Measurements from ENCODE around the gene CPEB1.

CPEB1 gene

DNA sequence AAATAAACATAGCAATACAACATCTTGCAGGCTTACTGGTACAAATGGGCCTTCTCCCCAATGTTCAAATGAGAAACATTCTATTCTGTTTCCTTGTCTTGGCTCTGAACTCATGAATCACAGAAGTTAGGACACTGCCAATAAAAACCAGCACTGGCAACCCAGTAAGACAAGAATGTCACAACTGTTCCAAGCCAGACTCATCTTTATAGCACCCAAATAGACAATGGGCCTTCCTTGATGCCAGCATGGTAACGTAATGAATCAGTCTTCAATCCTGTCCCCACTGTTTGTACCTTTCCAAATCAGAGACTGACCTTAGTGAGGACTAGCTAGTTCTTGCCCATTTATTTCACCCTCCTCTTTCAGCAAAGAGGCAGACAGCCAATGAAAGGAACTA lies 92.8 kb downstream of the CPEB1 start:
- in situ Hi-C loops (cut with MboI; ENCODE audit: low sequenced_read_pairs, unreplicated experiment), result no loop called here
- TF ChIP-seq CTCF (IDR thresholded peaks at IDR 0.05; ENCODE audit: borderline replicate concordance, control extremely low read depth, extremely low read depth, insufficient read depth, missing control alignments), result no peak
- no peak for DNase-seq (ENCODE audit: low spot score)

DNA sequence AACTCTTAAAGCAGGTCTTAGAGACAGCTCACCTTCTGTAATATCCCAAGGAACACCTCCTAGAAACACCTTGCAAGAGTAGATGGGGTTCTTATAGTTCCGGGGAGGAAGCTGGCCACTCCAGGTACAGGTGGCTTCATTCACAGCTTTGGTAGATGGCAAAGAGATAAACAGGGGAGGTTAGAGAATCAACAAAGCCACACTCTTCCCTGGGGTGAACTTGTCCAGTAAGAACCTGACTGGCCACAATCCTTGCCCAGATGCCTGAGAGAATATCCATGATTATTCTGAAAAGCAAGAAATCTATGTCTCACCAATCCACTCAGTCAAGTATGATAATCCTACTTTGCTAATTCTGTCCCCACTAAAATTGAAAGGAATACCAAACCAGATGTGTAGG lies 93.3 kb downstream of the CPEB1 start:
- TF ChIP-seq CTCF (IDR thresholded peaks at IDR 0.05; ENCODE audit: borderline replicate concordance, control extremely low read depth, extremely low read depth, insufficient read depth, missing control alignments), result no peak
- in situ Hi-C loops (cut with MboI; ENCODE audit: low sequenced_read_pairs, unreplicated experiment), result no loop called here
- no peak for DNase-seq (ENCODE audit: low spot score)

DNA sequence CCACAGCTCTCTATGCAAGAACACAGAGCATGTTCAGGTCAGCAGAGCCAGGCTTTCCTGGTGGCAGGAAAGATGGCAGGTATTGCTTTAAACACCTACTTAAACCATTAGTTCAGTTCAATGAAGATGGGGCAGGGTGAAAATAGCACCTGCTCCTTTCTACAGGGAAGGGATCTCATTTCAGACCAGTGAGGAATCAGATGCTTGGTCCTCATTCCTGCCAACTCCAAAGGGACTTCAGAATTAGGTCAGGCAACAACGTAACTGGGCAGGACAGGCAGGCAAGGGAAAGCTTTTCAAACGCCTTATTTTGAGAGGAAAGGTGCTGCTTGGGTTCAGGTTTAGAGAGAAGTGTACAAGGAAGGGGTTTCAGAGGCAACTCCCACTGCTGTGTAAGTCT lies 94.3 kb downstream of the CPEB1 start:
- DNase-seq (ENCODE audit: low spot score), result no peak
- TF ChIP-seq CTCF (IDR thresholded peaks at IDR 0.05; ENCODE audit: borderline replicate concordance, control extremely low read depth, extremely low read depth, insufficient read depth, missing control alignments), result no peak
- in situ Hi-C loops (cut with MboI; ENCODE audit: low sequenced_read_pairs, unreplicated experiment), result no loop called here

DNA sequence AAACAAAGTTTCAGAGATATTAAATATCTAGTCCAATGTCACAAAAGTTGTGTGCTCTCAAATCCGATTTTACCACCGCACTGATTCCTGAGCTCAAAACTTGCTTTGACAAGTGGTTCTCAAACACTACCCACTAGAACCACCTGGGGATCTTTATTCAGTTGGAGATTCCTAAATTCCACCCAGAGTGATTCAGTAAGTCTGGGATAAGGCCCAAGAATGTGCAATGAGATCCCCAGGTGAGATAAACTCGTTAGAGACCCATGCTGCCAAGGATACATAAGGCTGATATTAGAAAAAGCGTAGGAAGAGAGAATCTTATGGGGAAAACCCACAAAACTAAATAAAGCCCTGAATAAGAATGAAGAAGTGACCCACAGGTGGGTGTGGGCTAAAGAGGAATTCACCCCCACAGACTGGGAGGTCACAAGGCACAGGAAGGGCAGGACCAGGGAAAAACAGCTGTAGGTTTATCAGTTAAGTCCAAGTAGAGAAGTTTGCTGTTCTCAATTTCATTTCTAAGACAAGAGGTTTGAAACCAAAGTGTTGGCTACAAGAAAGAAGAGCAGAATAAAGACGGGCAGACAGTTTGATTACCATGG lies 95.4 kb downstream of the CPEB1 start:
- no peak for DNase-seq (ENCODE audit: low spot score)
- in situ Hi-C loops (cut with MboI; ENCODE audit: low sequenced_read_pairs, unreplicated experiment), result no loop called here
- TF ChIP-seq CTCF (IDR thresholded peaks at IDR 0.05; ENCODE audit: borderline replicate concordance, control extremely low read depth, extremely low read depth, insufficient read depth, missing control alignments), result no peak

DNA sequence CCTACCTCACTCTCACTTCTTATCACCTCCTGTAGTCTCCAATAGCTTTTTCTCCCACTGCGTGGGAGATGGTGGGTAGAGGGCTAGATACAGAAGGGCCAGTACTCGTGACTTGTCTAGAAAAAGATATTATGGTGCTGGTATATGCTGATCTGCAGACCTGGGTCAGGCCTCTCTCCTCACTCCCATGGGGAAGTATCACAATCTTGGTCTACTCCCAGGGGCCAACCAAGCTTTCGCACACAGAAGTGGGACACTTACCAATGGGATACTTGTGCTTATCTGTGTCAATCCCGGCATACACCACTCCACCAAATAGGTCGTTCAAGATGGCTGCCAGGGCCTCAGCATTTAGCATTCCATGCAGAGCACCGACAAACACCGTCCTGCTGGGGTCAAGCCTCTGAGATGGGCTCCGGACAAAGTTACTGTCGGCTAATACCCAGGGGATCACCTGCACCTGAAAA lies 97.9 kb downstream of the CPEB1 start:
- TF ChIP-seq CTCF (IDR thresholded peaks at IDR 0.05; ENCODE audit: borderline replicate concordance, control extremely low read depth, extremely low read depth, insufficient read depth, missing control alignments), result no peak
- no peak for DNase-seq (ENCODE audit: low spot score)
- in situ Hi-C loops (cut with MboI; ENCODE audit: low sequenced_read_pairs, unreplicated experiment), result no loop called here

DNA sequence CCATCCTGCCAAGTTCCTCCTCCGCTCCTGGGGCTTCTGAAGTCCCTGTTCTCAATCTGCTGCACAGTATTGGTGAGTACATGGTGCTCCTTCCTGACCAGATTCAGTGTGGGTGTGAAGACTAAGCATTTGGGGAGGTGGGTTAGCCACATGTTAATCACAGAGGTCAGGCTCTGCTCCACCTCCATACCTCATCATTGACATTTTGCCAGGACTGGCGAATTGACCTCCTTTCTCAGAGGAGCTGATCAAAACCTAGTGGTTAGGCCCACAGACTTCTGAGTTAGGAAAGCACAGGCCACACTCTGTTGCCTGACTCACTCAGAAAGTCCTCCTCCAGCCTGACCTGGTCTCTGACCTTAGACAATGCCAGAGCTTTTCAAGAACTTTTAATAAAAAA lies 98.5 kb downstream of the CPEB1 start:
- no peak for TF ChIP-seq CTCF (IDR thresholded peaks at IDR 0.05; ENCODE audit: borderline replicate concordance, control extremely low read depth, extremely low read depth, insufficient read depth, missing control alignments)
- peak; percentile 44 for DNase-seq (ENCODE audit: low spot score)
- in situ Hi-C loops (cut with MboI; ENCODE audit: low sequenced_read_pairs, unreplicated experiment), result no loop called here
